Mucosa of rectum (tissue), 2 donors: Measurements from ENCODE around the gene CD200.
A peak's percentile ranks its signal among the peaks of the same experiment; 100 is the strongest.

ENCODE experiments used
- H3K27ac ChIP-seq, 2 donors: one replicate each; pipeline ENCODE4 v1.7.0; 2013; ENCODE audit warnings: inconsistent platforms in 2 of 2, low read depth in 2 of 2, low read length in 2 of 2
- H3K27me3 ChIP-seq, 2 donors: one replicate each; pipeline ENCODE4 v1.7.0; 2013; ENCODE audit warnings: low read length in 2 of 2; ENCODE audit not compliant: control insufficient read depth in 2 of 2, insufficient read depth in 2 of 2
- H3K36me3 ChIP-seq, 2 donors: one replicate each; pipeline ENCODE4 v1.7.0; 2013; ENCODE audit warnings: low read length in 2 of 2; ENCODE audit not compliant: control insufficient read depth in 2 of 2, insufficient read depth in 2 of 2
- H3K4me1 ChIP-seq, 2 donors: one replicate each; pipeline ENCODE4 v1.7.0; 2013; ENCODE audit warnings: low read length in 2 of 2, mild to moderate bottlenecking in 1 of 2; ENCODE audit not compliant: control insufficient read depth in 2 of 2, insufficient read depth in 2 of 2
- H3K4me3 ChIP-seq, 2 donors: one replicate each; pipeline ENCODE4 v1.7.0; 2013; ENCODE audit warnings: low read length in 2 of 2
- H3K9ac ChIP-seq, 2 donors: one replicate each; pipeline ENCODE4 v1.7.0; 2013; ENCODE audit warnings: low read length in 2 of 2, low read depth in 1 of 2, mild to moderate bottlenecking in 1 of 2
- H3K9me3 ChIP-seq, 2 donors: one replicate each; pipeline ENCODE4 v1.7.0; 2013; ENCODE audit warnings: low read length in 2 of 2; ENCODE audit not compliant: control insufficient read depth in 2 of 2
- donor health status: healthy.
- donor health status: Normal muscosa, but diverticular disease.

The CD200 gene

GRCh38 chr3:112407214-112407887 lies 74.4 kb downstream of the CD200 start:
- no peaks in the 10 kb centered on the region for H3K27me3 ChIP-seq
- H3K9ac ChIP-seq: peak overlapping the region; percentile 14 to 59
- peak overlapping the region in 1 of 2 donors; percentile 26 for H3K4me3 ChIP-seq
- peak overlapping the region; percentile 52 to 74 for H3K27ac ChIP-seq
- no peaks in the 10 kb centered on the region for H3K9me3 ChIP-seq
- H3K4me1 ChIP-seq: peaks cover 10 to 32% of the 10 kb centered on the region in 2 donors
- H3K36me3 ChIP-seq: no peaks in the 10 kb centered on the region

GRCh38 chr3:112407888-112408702 lies 75.1 kb downstream of the CD200 start:
- Histone ChIP-seq H3K9ac (peak overlapping the region in 1 of 2 donors; percentile 7), H3K27ac (peak overlapping the region; percentile 52 to 74), H3K4me1 (peaks cover 10 to 32% of the 10 kb centered on the region in 2 donors), H3K27me3 (no peaks in the 10 kb centered on the region), H3K36me3 (no peaks in the 10 kb centered on the region), H3K9me3 (no peaks in the 10 kb centered on the region), H3K4me3 (peak overlapping the region; percentile 13 to 42)

- Histone ChIP-seq H3K27ac (peak overlapping the region in 1 of 2 donors; percentile 74), H3K4me3 (peak overlapping the region in 1 of 2 donors; percentile 41)
Observed at GRCh38 chr3:112409041-112409440, 76.1 kb downstream of the CD200 start.

GRCh38 chr3:112411425-112411824 lies 78.5 kb downstream of the CD200 start:
- H3K9ac ChIP-seq: no peak overlapping the region
- no peaks in the 10 kb centered on the region for H3K9me3 ChIP-seq
- no peaks in the 10 kb centered on the region for H3K36me3 ChIP-seq
- H3K4me1 ChIP-seq: peaks cover 8 to 26% of the 10 kb centered on the region in 2 donors
- H3K4me3 ChIP-seq: no peak overlapping the region
- no peak overlapping the region for H3K27ac ChIP-seq
- H3K27me3 ChIP-seq: no peaks in the 10 kb centered on the region

More at GRCh38 chr3:112409041-112409440, 76.1 kb downstream of the CD200 start:
- H3K9me3 ChIP-seq: no peaks in the 10 kb centered on the region
- peaks cover 10 to 32% of the 10 kb centered on the region in 2 donors for H3K4me1 ChIP-seq
- H3K9ac ChIP-seq: no peak overlapping the region
- H3K36me3 ChIP-seq: no peaks in the 10 kb centered on the region
- no peaks in the 10 kb centered on the region for H3K27me3 ChIP-seq
